ENCODE measurements around the gene HCLS1. TPM values are rescaled to one million over a fixed set of nuclear protein-coding genes. Genes with fewer than 3 reads are reported as not detected.
A peak's percentile ranks its signal among the peaks of the same experiment; 100 is the strongest.

HCLS1 gene, protein sequence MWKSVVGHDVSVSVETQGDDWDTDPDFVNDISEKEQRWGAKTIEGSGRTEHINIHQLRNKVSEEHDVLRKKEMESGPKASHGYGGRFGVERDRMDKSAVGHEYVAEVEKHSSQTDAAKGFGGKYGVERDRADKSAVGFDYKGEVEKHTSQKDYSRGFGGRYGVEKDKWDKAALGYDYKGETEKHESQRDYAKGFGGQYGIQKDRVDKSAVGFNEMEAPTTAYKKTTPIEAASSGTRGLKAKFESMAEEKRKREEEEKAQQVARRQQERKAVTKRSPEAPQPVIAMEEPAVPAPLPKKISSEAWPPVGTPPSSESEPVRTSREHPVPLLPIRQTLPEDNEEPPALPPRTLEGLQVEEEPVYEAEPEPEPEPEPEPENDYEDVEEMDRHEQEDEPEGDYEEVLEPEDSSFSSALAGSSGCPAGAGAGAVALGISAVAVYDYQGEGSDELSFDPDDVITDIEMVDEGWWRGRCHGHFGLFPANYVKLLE
- total RNA-seq (102 TPM), polyA plus RNA-seq (ENCODE audit: insufficient read depth, low read depth, low replicate concordance) (11.7 TPM)
- long read RNA-seq, donor 1, result 0 reads
- long read RNA-seq, donor 2, result 0 reads
- long read RNA-seq, donor 3, partial matches to known transcripts, result 0 of 2 reads
- long read RNA-seq, donor 3, other reads (novel, unspliced or antisense), result 0 of 2 reads
- long read RNA-seq, donor 4, result 0 reads
- long read RNA-seq, donor 5, result 0 reads
- long read RNA-seq, donor 6, partial matches to known transcripts, result 0 of 1 reads
- long read RNA-seq, donor 6, other reads (novel, unspliced or antisense), result 0 of 1 reads
- long read RNA-seq, donor 7, transcript HCLS1-201 (14 exons, 2,000 nt), result major isoform, 63 of 81 reads
- long read RNA-seq, donor 7, partial matches to known transcripts, result 8 of 81 reads
- long read RNA-seq, donor 7, other reads (novel, unspliced or antisense), result 10 of 81 reads
- long read RNA-seq, donor 8, partial matches to known transcripts, result 0 of 1 reads
- long read RNA-seq, donor 8, other reads (novel, unspliced or antisense), result 0 of 1 reads
- long read RNA-seq, donor 9, partial matches to known transcripts, result 0 of 1 reads
- long read RNA-seq, donor 9, other reads (novel, unspliced or antisense), result 0 of 1 reads
- long read RNA-seq, donor 10, result 0 reads

DNA sequence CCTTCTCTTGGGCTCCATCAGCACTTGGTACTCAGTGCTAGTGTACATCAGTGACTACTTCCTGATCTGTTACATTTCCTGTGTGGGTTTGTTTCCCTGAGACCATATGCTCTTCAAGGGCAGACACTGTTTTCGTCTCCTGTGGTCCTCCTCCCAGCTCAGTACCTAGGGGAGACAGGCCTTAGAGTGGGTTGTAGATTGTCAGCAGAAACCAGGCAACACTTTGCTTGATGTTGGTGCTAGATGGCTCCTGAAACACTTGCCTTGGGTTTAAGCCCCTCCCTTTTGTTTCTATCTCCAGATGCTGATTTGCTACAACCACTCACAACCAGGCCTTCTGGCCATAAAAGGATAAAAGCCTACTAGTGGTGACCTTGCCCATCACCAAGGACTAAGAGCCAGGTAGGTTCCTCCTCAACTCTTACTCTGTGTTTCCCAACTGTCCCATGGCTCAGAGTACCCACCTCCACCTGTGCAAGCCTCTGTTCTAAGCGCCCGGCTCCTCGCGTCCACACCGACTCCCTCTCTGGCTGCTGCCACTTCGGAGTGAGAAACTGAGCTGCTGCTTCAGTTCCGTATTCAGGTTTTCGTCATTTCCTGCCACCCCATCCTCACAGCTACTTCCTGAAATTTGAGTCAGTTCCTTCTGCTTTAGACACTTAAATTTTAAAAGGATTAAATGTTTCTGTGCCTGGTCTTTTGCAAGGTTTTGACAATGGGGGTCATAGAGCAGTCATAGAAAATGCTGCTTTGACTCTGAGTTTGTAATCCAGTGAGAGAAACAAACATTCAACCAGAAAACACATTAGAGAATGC lies at the start of gene HCLS1:
HCLS1 (minus strand) TSS at position 548 of the 816 bp plus-strand sequence. CDS start 2,556 bp downstream, outside the sequence.
- Histone ChIP-seq H3K36me3 (ENCODE audit: control insufficient read depth in 2 of 3, insufficient read depth in 3 of 3, low read length in 3 of 3) (peaks cover 2 to 20% (median 18%) of the 10 kb centered on the region in 3 donors), H3K9me3 (ENCODE audit: control insufficient read depth in 2 of 3, insufficient read depth in 1 of 3, low read length in 3 of 3) (no peaks in the 10 kb centered on the region), H3K4me3 (ENCODE audit: low read length in 3 of 3) (peak within 1 kb of the TSS in 2 of 3 donors; percentile 56 to 60), H3K4me1 (ENCODE audit: control insufficient read depth in 2 of 3, insufficient read depth in 2 of 3, low read depth in 1 of 3, low read length in 3 of 3) (peaks cover 0 to 2% (median 0%) of the 10 kb centered on the region in 3 donors), H3K9ac (ENCODE audit: low read length in 3 of 3) (peak within 1 kb of the TSS in 1 of 3 donors; percentile 29), H3K27me3 (ENCODE audit: control insufficient read depth, insufficient read depth, low read length) (no peaks in the 10 kb centered on the region), H3K27ac (ENCODE audit: low read depth in 2 of 2, low read length in 2 of 2) (peak within 1 kb of the TSS in 1 of 2 donors; percentile 68)
- DNase-seq (peak in 2 of 5 donors; percentile 16 to 75), FAIRE-seq (no peak)
- intact Hi-C loops (cut with DNase I), result no loop called here
- TF ChIP-seq, protein P1, sequence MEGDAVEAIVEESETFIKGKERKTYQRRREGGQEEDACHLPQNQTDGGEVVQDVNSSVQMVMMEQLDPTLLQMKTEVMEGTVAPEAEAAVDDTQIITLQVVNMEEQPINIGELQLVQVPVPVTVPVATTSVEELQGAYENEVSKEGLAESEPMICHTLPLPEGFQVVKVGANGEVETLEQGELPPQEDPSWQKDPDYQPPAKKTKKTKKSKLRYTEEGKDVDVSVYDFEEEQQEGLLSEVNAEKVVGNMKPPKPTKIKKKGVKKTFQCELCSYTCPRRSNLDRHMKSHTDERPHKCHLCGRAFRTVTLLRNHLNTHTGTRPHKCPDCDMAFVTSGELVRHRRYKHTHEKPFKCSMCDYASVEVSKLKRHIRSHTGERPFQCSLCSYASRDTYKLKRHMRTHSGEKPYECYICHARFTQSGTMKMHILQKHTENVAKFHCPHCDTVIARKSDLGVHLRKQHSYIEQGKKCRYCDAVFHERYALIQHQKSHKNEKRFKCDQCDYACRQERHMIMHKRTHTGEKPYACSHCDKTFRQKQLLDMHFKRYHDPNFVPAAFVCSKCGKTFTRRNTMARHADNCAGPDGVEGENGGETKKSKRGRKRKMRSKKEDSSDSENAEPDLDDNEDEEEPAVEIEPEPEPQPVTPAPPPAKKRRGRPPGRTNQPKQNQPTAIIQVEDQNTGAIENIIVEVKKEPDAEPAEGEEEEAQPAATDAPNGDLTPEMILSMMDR (IDR thresholded peaks at IDR 0.05; ENCODE audit: borderline replicate concordance, extremely low read depth, insufficient read depth), result no peak

DNA sequence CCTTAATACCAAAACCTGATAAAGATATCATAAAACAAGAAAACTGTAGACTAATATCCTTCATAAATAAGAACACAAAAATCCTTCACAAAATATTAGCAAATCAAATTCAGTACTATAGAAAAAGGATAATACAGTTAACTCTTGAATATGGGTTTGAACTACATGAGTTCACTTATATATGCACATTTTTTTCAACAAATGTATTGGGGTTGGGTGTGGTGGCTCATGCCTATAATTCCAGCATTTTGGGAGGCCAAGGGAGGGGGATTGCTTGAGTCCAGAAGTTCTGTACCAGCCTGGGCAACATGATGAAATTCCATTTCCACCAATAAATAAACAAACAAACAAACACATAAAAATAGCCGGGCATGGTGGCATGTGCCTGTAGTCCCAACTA lies 49.6 kb upstream of the HCLS1 start:
- no peaks in the 10 kb centered on the region for H3K27me3 ChIP-seq (ENCODE audit: control insufficient read depth, insufficient read depth, low read length)
- H3K9me3 ChIP-seq (ENCODE audit: control insufficient read depth in 2 of 3, insufficient read depth in 1 of 3, low read length in 3 of 3), result no peaks in the 10 kb centered on the region
- DNase-seq (no peak), FAIRE-seq (no peak)
- H3K27ac ChIP-seq (ENCODE audit: low read depth in 2 of 2, low read length in 2 of 2), result no peak overlapping the region
- H3K4me3 ChIP-seq (ENCODE audit: low read length in 3 of 3), result no peak overlapping the region
- H3K4me1 ChIP-seq (ENCODE audit: control insufficient read depth in 2 of 3, insufficient read depth in 2 of 3, low read depth in 1 of 3, low read length in 3 of 3), result no peaks in the 10 kb centered on the region
- intact Hi-C loops (cut with DNase I), result no loop called here
- peaks cover 4 to 7% (median 6%) of the 10 kb centered on the region in 3 donors for H3K36me3 ChIP-seq (ENCODE audit: control insufficient read depth in 2 of 3, insufficient read depth in 3 of 3, low read length in 3 of 3)
- H3K9ac ChIP-seq (ENCODE audit: low read length in 3 of 3), result no peak overlapping the region
- TF ChIP-seq, protein P1 (IDR thresholded peaks at IDR 0.05; ENCODE audit: borderline replicate concordance, extremely low read depth, insufficient read depth), result no peak

DNA sequence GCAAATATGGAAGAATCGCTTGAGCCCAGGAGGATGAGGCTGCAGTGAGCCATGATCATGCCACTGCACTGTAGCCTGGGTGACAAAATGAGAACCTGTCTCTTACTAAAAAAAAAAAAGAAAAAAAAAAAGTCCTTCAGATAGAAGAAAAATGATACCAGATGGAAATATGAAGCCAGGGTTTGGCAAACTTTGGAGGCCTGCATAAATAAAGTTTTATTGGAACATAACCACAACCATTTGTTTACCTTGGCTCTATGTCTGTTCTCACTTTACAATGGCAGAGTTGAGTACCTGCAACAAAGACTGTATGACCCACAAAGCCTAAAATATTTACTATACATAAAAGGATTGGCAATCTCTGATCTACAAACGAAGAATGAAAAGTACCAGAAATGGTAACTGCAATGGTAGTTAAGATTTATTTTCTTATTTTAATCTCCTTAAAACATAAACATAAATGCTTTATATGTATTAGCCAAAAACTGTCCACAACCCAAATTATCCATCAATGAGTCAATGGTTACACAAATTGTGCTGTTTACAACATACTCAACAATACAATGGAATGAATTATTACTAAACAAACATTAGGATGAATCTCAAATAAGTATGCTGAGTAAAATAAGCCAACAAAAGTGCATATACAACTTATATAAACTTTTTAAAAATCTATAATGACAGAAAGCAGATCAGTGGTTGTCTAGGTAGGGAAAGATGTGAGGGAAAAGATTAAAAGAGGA lies 47.0 kb upstream of the HCLS1 start:
- Histone ChIP-seq H3K36me3 (ENCODE audit: control insufficient read depth in 2 of 3, insufficient read depth in 3 of 3, low read length in 3 of 3) (peaks cover 0 to 6% (median 4%) of the 10 kb centered on the region in 3 donors), H3K27me3 (ENCODE audit: control insufficient read depth, insufficient read depth, low read length) (no peaks in the 10 kb centered on the region), H3K4me1 (ENCODE audit: control insufficient read depth in 2 of 3, insufficient read depth in 2 of 3, low read depth in 1 of 3, low read length in 3 of 3) (no peaks in the 10 kb centered on the region), H3K27ac (ENCODE audit: low read depth in 2 of 2, low read length in 2 of 2) (no peak overlapping the region), H3K9ac (ENCODE audit: low read length in 3 of 3) (no peak overlapping the region), H3K4me3 (ENCODE audit: low read length in 3 of 3) (no peak overlapping the region), H3K9me3 (ENCODE audit: control insufficient read depth in 2 of 3, insufficient read depth in 1 of 3, low read length in 3 of 3) (no peaks in the 10 kb centered on the region)
- intact Hi-C loops (cut with DNase I), result no loop called here
- TF ChIP-seq, protein P1 (IDR thresholded peaks at IDR 0.05; ENCODE audit: borderline replicate concordance, extremely low read depth, insufficient read depth), result no peak
- DNase-seq (no peak), FAIRE-seq (no peak)
